ENCODE results near the gene CYBB. TPM values are rescaled to one million over a fixed set of nuclear protein-coding genes. Genes with fewer than 3 reads are reported as not detected.

CYBB gene
- total RNA-seq, 1 donor from 2014 or later = 0.15 TPM

DNA sequence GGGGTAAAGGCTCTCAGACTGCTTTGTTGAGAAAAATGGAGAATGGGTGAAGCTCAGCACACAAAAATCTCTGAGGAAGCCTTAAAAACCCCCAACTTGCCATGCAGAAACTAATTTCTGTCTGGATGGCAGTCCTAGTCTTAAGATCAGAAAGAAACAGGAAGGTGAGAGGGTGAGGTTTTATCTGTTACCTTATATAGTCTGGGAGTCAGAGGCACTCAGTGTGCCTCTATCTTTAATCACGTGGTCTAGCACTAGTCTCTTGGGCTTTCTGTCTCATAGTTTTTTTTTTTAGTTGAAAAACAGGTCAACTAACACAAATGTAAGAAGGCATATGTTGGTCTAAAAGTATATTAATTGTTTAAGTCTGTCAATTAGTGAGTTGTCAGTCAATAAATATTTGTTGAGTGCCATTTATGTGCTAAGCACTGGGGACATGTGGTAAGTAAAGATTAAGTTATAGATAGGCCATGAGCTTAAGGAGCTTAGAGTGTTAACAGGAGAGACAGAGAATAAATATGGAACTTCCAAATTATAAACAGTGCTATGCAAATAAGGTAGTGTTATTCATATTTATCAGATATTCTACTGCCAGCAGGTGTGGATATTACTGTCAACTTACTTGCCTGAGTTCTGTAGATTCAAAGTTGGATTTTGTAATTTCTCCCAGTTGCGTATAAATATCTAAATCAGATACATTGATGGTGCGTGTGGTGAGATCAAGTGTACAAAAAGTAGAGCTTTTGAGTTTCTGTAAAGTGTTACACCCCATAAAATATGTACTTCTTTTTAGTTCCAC lies 7.0 kb downstream of the CYBB start:
- no peak for DNase-seq (ENCODE audit: low read depth)

DNA sequence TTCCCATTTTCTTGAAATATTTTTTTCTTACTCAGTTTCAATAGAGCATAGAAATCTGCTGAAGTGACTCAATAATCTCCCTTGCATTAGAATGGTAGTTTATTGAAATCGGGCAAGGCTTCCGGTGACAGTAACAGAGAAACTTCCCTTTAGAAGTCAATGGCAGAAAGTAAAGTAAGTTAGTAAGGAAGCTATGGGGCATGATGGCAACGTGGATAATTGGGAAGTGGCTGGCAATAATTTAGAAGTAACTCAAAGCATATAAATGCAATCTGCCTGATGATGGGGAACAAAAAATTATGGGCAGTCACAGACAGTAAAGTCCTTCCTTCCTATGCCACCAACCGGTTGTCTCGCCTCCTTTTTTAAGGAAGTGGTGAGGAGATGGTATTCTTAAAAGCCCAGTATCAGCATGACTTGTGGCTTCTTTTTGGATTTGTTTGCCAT lies 7.6 kb downstream of the CYBB start:
- no peak for DNase-seq (ENCODE audit: low read depth)

- peak; percentile 39 for DNase-seq (ENCODE audit: low read depth)
Observed at GRCh38 chrX:37796310-37796709, 16.5 kb downstream of the CYBB start.

GRCh38 chrX:37796805-37797204 lies 16.9 kb downstream of the CYBB start:
- DNase-seq (ENCODE audit: low read depth) = peak; percentile 2

DNA sequence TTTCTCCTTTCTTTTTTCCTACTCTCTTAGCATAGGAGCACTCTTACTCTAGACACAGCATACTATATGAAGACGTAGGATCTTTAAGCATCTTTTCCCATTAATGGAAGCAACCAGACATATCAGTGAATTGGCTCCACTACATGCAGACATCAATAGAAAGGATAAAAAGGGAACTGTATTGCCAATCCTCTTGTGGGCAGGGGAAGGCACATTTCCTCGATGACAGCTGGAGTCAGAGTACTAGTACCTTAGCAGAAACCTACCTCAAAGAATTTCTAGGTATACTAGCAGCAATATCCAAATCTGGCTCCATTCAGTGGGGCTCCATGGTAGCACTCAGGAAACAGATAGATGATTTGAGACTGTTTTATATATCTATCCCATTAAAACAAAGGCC lies 20.1 kb downstream of the CYBB start:
- DNase-seq (ENCODE audit: low read depth) = no peak

DNA sequence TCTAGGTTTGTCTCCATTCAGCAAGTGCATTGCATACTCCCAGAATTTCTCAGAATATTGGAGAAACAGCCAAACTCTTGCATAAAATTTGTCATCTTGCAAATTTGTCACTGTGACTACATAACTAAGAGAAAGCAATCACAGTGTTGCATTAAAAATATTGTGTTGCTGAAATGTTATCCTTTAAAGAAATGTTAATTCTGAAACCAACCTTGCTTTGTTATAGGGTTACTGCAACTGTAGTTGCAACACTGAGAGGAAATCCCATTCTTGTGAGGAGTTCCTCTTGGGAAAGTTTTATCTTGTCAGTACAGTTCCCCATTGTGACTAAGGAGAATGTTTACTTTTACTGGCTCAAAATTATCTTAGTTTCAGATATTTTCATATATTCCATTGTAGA lies 20.9 kb downstream of the CYBB start:
- no peak for DNase-seq (ENCODE audit: low read depth)

- DNase-seq (ENCODE audit: low read depth) = no peak
Observed at GRCh38 chrX:37802028-37802427, 22.2 kb downstream of the CYBB start.

GRCh38 chrX:37803057-37803456 lies 23.2 kb downstream of the CYBB start:
- DNase-seq (ENCODE audit: low read depth) = no peak

GRCh38 chrX:37809970-37810369 lies 30.1 kb downstream of the CYBB start:
- DNase-seq (ENCODE audit: low read depth) = no peak

GRCh38 chrX:37812110-37812509 lies 32.3 kb downstream of the CYBB start:
- no peak for DNase-seq (ENCODE audit: low read depth)

DNA sequence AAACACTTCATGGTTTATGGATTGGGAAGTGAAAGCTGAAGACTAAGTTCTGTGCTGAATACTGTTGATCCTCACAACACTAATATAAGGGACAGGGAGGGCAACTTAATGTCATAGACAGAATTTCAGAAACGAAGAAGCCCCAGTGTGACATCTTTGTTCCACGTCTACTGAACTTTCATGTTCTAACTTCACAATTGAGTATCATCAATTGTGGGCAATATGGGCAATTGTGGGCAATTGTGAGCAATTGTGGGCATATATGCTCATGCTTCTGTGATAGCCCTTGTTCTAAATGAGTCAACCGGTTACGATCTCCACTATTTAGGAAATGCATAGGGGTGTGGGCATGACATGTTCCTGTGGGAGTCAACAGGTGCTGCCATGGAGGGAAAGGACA lies 33.7 kb downstream of the CYBB start:
- no peak for DNase-seq (ENCODE audit: low read depth)

GRCh38 chrX:37815366-37815765 lies 35.5 kb downstream of the CYBB start:
- DNase-seq (ENCODE audit: low read depth) = no peak

DNA sequence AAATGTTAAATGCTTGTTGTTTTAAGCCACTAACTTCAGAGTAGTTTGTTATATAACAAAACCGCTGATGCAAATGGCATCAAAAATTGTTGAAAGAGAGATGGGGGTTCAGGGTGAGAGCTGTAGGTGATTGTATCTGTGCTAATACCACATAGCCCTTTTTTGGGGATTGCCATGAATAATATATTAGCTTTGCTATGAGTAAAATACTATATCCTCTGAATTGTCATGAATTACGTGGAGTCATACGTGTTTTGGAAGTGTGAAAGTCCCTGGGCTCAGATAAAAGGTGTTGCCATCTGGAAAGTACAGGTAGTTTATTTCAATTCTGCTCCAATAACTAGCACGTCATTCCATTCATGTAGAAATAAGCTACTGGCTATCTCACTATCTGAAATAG lies 36.9 kb downstream of the CYBB start:
- DNase-seq (ENCODE audit: low read depth) = no peak

- no peak for DNase-seq (ENCODE audit: low read depth)
Observed at GRCh38 chrX:37817176-37817575, 37.3 kb downstream of the CYBB start.

DNA sequence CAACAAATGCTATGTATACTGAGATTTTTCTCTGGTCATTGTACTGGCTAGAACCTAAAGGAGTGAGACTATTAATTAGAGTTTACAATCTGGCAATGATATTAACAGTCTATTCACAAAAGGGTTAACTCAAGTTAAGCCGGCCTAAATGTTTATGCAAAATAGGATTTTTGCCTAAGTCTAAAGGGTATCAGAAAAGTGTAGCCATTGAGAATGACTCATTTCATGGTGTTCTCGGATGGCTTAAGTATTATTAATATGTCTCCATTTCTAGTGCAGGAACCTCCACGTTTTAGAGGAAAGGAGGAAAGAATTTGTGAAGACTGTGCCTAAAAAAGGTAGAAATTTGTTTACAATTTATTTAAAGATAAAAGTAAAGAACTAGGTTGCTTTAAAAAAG lies 37.7 kb downstream of the CYBB start:
- DNase-seq (ENCODE audit: low read depth) = no peak

GRCh38 chrX:37818031-37818430 lies 38.2 kb downstream of the CYBB start:
- DNase-seq (ENCODE audit: low read depth) = no peak

GRCh38 chrX:37820646-37821045 lies 40.8 kb downstream of the CYBB start:
- DNase-seq (ENCODE audit: low read depth) = no peak

DNA sequence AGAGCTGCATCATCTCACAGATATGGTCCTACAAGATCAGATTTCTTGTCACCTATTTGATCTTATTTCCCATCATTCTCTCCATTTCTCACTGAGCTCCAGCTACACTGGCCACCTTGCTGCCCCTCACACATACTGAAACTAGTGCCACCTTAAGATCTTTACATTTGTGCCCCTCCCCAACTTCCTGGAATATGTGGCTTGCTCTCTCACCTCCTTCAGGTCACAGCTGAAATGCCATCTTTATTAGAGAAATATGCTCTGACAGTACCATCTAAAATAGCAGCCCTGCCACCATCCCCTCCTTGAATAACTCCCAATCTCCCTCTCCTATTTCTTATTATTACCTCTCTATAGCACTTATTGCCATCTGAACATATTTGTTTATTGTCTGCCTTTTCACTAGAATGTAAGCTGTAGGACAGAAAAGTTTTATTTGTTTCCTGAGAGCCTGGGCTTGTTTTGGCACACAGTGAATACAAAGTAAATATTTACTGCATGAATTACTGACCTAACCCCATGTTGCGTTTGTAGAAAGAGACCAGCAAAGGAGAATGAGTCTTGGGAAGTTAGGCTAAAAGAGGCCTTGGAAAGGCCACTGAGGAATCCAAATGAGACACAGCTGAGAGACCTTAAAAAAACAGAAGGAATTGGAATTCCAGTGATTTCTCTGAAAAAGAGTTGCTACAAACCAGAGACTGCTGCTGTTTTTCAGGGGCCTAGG lies 44.8 kb downstream of the CYBB start:
- no peak for DNase-seq (ENCODE audit: low read depth)

- DNase-seq (ENCODE audit: low read depth) = peak; percentile 9
Observed at GRCh38 chrX:37825215-37825842, 45.5 kb downstream of the CYBB start.

DNA sequence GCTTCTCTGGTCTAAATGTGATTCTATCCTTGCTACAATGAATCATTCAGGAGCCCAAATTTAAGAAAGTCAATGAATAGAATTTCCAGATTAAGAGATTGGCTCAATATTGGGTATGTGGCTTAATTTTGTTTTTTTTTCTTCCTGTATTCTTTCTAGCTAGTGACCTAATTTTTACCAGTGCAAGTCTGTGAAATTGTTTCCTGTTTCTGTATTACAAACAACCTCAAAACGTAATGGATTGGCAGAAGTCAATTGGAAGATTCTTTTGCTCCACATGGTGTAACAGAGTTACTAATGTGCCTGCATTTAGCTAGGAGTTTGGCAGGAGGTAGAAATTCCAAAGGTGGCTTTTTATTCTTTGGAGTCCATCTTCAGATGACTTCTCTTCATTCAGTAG lies 49.9 kb downstream of the CYBB start:
- DNase-seq (ENCODE audit: low read depth) = no peak

DNA sequence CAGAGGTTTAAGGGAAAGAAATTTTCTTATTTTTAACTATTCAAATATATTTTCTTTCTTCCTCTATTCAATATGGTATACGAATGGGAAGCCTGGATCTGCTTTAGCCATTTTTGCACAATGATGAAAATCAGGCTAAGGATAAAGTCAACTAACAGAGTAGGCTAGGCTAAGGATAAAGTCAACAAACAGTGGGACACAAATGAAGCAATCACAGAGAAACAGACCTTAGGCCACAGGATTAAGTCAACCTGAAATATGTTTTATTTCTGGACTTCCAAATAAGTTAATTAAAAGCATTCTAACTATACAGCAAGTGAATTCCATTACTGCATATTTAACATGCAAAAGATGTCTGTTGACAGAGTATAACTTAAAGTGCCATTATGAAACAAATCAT lies 50.5 kb downstream of the CYBB start:
- DNase-seq (ENCODE audit: low read depth) = peak; percentile 0

- peak; percentile 1 for DNase-seq (ENCODE audit: low read depth)
Observed at GRCh38 chrX:37834937-37835336, 55.1 kb downstream of the CYBB start.

DNA sequence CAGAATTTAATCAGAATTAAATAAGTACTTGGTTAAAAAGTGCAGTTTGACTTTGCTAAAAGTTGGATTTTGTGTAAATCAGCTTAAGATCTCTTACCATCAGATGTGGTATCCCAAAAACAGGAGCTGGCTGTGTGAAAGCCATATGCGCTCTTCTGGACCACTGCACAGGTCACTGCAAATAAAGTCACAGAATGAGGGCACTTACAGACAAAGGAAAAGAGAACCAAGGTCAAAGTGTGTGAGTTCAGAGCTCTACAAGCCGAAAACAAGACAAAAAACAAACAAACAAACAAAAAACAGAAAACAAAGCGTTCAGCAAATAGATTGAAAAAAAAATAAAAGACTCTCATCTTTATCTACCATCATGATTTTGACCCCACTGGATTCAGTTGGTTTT lies 61.1 kb downstream of the CYBB start:
- DNase-seq (ENCODE audit: low read depth) = no peak

All from renal cortical epithelial cell (primary cell).